Hepatocyte (in vitro differentiated cells): ENCODE data around the gene POLR2A. TPM values are rescaled to one million over a fixed set of nuclear protein-coding genes. Genes with fewer than 3 reads are reported as not detected.

Experiments
- DNase-seq: peaks from one replicate; pipeline ENCODE4 v3.0.0-alpha.2; 2016; ENCODE audit warnings: low spot score
- H2AFZ ChIP-seq: fragments of 200-600 bp; sonication (generic); 2 replicates; pipeline ENCODE4 v1.6.0; 2016; ENCODE audit warnings: antibody characterized with exemption, mild to moderate bottlenecking
- H3K27ac ChIP-seq: fragments of 200-600 bp; sonication (generic); 2 replicates; pipeline ENCODE4 v1.5.1; 2016; ENCODE audit warnings: mild to moderate bottlenecking
- H3K27me3 ChIP-seq: fragments of 200-600 bp; sonication (generic); 2 replicates; pipeline ENCODE4 v1.6.1; 2016
- H3K36me3 ChIP-seq: fragments of 200-600 bp; sonication (generic); replicated peaks from 2 replicates; pipeline ENCODE4 v1.5.1; 2016; ENCODE audit warnings: low read depth; ENCODE audit not compliant: insufficient read depth
- H3K4me1 ChIP-seq: fragments of 200-600 bp; sonication (generic); 2 replicates; pipeline ENCODE4 v1.5.1; 2016; ENCODE audit warnings: mild to moderate bottlenecking, moderate library complexity; ENCODE audit not compliant: insufficient read depth
- H3K4me2 ChIP-seq: fragments of 200-600 bp; sonication (generic); 2 replicates; pipeline ENCODE4 v1.6.0; 2016
- H3K4me3 ChIP-seq: fragments of 200-600 bp; sonication (generic); 2 replicates; pipeline ENCODE4 v1.5.1; 2016; ENCODE audit warnings: mild to moderate bottlenecking
- H3K79me2 ChIP-seq: fragments of 200-600 bp; sonication (generic); 2 replicates; pipeline ENCODE4 v1.6.0; 2017; ENCODE audit warnings: mild to moderate bottlenecking
- H3K9me2 ChIP-seq: fragments of 200-600 bp; sonication (generic); replicated peaks from 2 replicates; pipeline ENCODE4 v1.6.0; 2017; ENCODE audit warnings: mild to moderate bottlenecking; ENCODE audit not compliant: insufficient read depth
- H3K9me3 ChIP-seq: fragments of 200-600 bp; sonication (generic); 2 replicates; pipeline ENCODE4 v1.5.1; 2016; ENCODE audit warnings: low read depth, mild to moderate bottlenecking
- H4K20me1 ChIP-seq: fragments of 200-600 bp; sonication (generic); 2 replicates; pipeline ENCODE4 v1.6.0; 2016; ENCODE audit warnings: mild to moderate bottlenecking; ENCODE audit not compliant: insufficient read depth, poor library complexity, severe bottlenecking
- EZH2 ChIP-seq: fragments of 200-600 bp; sonication (generic); IDR thresholded peaks from 2 replicates; pipeline ENCODE4 v1.6.1; 2016; ENCODE audit warnings: antibody characterized with exemption, mild to moderate bottlenecking, borderline replicate concordance
- EZH2phosphoT487 ChIP-seq: fragments of 200-600 bp; sonication (generic); IDR thresholded peaks from one replicate; pipeline ENCODE4 v1.6.1; 2018; ENCODE audit warnings: antibody characterized with exemption, mild to moderate bottlenecking, low read depth, moderate library complexity; ENCODE audit not compliant: unreplicated experiment, severe bottlenecking
- WGBS: methylation state at CpG from one replicate; pipeline ENCODE4 v1.1.6; 2016; ENCODE audit warnings: low lambda C conversion rate; ENCODE audit errors: missing lambda C conversion rate; 5-methylcytosine and 5-hydroxymethylcytosine counted together
- polyA plus RNA-seq: library from polyadenylated mRNA; unstranded; fragments of >200 nt; fragmentation: Nextera tagmentation; extraction: Ambion mirVana; gene quantifications from 2 replicates; pipeline ENCODE4 v1.2.1, GENCODE V29; 2016
- total RNA-seq: library from RNA; depleted of rRNA; stranded (reverse); fragments of >200 nt; gene quantifications from 2 replicates; pipeline ENCODE4 v1.2.3, GENCODE V29; 2014
- TF ChIP-seq, protein P1 (sequence below): fragments of 200-600 bp; sonication (generic); IDR thresholded peaks from 2 replicates; pipeline ENCODE4 v1.5.1; 2016; ENCODE audit warnings: antibody characterized with exemption, mild to moderate bottlenecking; ENCODE audit not compliant: poor library complexity

POLR2A gene
- total and polyA plus RNA-seq, 2 experiments from 2014 or later = 74.5 to 96.3 TPM

DNA sequence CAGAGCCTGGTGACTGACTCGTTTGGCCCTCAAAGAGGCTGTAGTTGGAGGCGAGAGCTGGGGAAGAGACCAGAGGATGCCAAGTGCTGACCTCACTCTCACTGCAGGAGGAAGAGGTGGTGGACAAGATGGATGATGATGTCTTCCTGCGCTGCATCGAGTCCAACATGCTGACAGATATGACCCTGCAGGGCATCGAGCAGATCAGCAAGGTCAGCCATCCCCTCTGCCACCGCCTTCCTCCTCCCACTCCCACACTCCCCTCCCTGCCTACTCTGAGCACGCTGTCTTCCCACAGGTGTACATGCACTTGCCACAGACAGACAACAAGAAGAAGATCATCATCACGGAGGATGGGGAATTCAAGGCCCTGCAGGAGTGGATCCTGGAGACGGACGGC lies 26.9 kb downstream of the POLR2A start:
- Histone ChIP-seq H3K27me3 (no peaks in the 10 kb centered on the region), H3K36me3 (no peaks in the 10 kb centered on the region), H3K9me3 (no peaks in the 10 kb centered on the region), H2AFZ (no peak overlapping the region), H3K27ac (no peak overlapping the region), H3K9me2 (no peaks in the 10 kb centered on the region), H3K4me3 (no peak overlapping the region), H3K4me1 (no peaks in the 10 kb centered on the region), H4K20me1 (no peaks in the 10 kb centered on the region), H3K4me2 (no peak overlapping the region), H3K79me2 (no peaks in the 10 kb centered on the region)
- DNase-seq = no peak
- 91% methylated on average over 10 of the region's 10 CpGs for WGBS
- TF ChIP-seq EZH2phosphoT487 (no peak), EZH2 (no peak)
- TF ChIP-seq, protein P1, sequence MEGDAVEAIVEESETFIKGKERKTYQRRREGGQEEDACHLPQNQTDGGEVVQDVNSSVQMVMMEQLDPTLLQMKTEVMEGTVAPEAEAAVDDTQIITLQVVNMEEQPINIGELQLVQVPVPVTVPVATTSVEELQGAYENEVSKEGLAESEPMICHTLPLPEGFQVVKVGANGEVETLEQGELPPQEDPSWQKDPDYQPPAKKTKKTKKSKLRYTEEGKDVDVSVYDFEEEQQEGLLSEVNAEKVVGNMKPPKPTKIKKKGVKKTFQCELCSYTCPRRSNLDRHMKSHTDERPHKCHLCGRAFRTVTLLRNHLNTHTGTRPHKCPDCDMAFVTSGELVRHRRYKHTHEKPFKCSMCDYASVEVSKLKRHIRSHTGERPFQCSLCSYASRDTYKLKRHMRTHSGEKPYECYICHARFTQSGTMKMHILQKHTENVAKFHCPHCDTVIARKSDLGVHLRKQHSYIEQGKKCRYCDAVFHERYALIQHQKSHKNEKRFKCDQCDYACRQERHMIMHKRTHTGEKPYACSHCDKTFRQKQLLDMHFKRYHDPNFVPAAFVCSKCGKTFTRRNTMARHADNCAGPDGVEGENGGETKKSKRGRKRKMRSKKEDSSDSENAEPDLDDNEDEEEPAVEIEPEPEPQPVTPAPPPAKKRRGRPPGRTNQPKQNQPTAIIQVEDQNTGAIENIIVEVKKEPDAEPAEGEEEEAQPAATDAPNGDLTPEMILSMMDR = no peak

DNA sequence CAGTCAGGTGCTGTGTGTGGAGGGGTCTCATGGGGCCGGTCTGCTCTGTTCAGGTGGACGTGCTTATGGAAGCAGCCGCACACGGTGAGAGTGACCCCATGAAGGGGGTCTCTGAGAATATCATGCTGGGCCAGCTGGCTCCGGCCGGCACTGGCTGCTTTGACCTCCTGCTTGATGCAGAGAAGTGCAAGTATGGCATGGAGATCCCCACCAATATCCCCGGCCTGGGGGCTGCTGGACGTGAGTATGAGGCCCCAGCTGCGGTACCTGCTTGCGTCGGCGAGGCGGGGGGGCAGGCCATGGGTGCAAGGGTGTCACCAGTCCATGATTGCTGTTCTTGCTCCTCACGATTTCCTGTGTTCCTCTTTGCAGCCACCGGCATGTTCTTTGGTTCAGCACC lies 27.9 kb downstream of the POLR2A start:
- Histone ChIP-seq H3K79me2 (no peaks in the 10 kb centered on the region), H3K4me1 (no peaks in the 10 kb centered on the region), H4K20me1 (no peaks in the 10 kb centered on the region), H3K4me3 (no peak overlapping the region), H3K9me3 (no peaks in the 10 kb centered on the region), H3K27ac (no peak overlapping the region), H3K4me2 (no peak overlapping the region), H3K36me3 (no peaks in the 10 kb centered on the region), H3K9me2 (no peaks in the 10 kb centered on the region), H2AFZ (no peak overlapping the region), H3K27me3 (no peaks in the 10 kb centered on the region)
- TF ChIP-seq EZH2phosphoT487 (no peak), EZH2 (no peak)
- TF ChIP-seq, protein P1 = no peak
- WGBS = 97% methylated on average over 15 of the region's 15 CpGs
- DNase-seq = no peak

DNA sequence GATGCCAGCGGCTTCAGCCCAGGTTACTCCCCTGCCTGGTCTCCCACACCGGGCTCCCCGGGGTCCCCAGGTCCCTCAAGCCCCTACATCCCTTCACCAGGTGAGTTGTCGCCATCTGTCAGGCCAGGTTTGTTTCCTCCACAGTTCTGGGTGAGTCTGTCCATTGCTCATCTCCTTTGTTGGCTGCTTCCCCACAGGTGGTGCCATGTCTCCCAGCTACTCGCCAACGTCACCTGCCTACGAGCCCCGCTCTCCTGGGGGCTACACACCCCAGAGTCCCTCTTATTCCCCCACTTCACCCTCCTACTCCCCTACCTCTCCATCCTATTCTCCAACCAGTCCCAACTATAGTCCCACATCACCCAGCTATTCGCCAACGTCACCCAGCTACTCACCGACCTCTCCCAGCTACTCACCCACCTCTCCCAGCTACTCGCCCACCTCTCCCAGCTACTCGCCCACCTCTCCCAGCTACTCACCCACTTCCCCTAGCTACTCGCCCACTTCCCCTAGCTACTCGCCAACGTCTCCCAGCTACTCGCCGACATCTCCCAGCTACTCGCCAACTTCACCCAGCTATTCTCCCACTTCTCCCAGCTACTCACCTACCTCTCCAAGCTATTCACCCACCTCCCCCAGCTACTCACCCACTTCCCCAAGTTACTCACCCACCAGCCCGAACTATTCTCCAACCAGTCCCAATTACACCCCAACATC lies 28.8 kb downstream of the POLR2A start:
- no peaks in the 10 kb centered on the region for H3K36me3 ChIP-seq
- TF ChIP-seq EZH2 (no peak), EZH2phosphoT487 (no peak)
- no peaks in the 10 kb centered on the region for H3K79me2 ChIP-seq
- H3K4me2 ChIP-seq = no peak overlapping the region
- no peak overlapping the region for H3K27ac ChIP-seq
- H2AFZ ChIP-seq = no peak overlapping the region
- no peaks in the 10 kb centered on the region for H3K4me1 ChIP-seq
- 95% methylated on average over 20 of the region's 20 CpGs for WGBS
- no peaks in the 10 kb centered on the region for H3K27me3 ChIP-seq
- H3K9me3 ChIP-seq = no peaks in the 10 kb centered on the region
- DNase-seq = no peak
- no peaks in the 10 kb centered on the region for H4K20me1 ChIP-seq
- H3K9me2 ChIP-seq = no peaks in the 10 kb centered on the region
- no peak overlapping the region for H3K4me3 ChIP-seq

DNA sequence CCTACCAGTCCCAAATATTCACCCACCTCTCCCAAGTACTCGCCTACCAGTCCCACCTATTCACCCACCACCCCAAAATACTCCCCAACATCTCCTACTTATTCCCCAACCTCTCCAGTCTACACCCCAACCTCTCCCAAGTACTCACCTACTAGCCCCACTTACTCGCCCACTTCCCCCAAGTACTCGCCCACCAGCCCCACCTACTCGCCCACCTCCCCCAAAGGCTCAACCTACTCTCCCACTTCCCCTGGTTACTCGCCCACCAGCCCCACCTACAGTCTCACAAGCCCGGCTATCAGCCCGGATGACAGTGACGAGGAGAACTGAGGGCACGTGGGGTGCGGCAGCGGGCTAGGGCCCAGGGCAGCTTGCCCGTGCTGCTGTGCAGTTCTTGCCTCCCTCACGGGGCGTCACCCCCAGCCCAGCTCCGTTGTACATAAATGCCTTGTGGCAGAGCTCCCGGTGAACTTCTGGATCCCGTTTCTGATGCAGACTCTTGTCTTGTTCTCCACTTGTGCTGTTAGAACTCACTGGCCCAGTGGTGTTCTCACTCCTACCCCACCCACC lies 29.8 kb downstream of the POLR2A start:
- Histone ChIP-seq H3K27me3 (no peaks in the 10 kb centered on the region), H3K27ac (no peak overlapping the region), H3K36me3 (no peaks in the 10 kb centered on the region), H3K4me1 (no peaks in the 10 kb centered on the region), H3K79me2 (no peaks in the 10 kb centered on the region), H4K20me1 (no peaks in the 10 kb centered on the region), H3K4me2 (no peak overlapping the region), H3K9me2 (no peaks in the 10 kb centered on the region), H3K9me3 (no peaks in the 10 kb centered on the region), H2AFZ (no peak overlapping the region), H3K4me3 (no peak overlapping the region)
- no peak for DNase-seq
- WGBS = 87% methylated on average over 15 of the region's 17 CpGs
- TF ChIP-seq EZH2phosphoT487 (no peak), EZH2 (no peak)
- TF ChIP-seq, protein P1 = no peak
